HepG2 (cell line): ENCODE results near the gene LRP2. TPM values are rescaled to one million over a fixed set of nuclear protein-coding genes. Genes with fewer than 3 reads are reported as not detected.

ENCODE experiments used
- ATAC-seq: fragments of 200-7000 bp; cut with Tn5 transposase; 3 replicates; pipeline ENCODE4 v1.9.1; 2020; ENCODE audit warnings: mild to moderate bottlenecking, moderate library complexity
- BruUV-seq: library from RNA; stranded (reverse); fragments of 400-500 nt; replicated peaks from 2 replicates; lab custom pipeline; 2021; lab: Mats Ljungman, UMichigan
- CTCF ChIA-PET: fragments of 300-600 bp; formaldehyde crosslinking; extraction: SDS; loops from one replicate; lab custom pipeline; 2021; ENCODE audit warnings: low total read pairs, inconsistent platforms, low intra/inter-chr PET ratio; lab: Yijun Ruan, JAX
- POLR2A ChIA-PET: fragments of 350-600 bp; sonication (Branson Sonifier 250); formaldehyde crosslinking; loops from one replicate; lab custom pipeline; 2020; ENCODE audit warnings: antibody characterized with exemption, inconsistent platforms; lab: Yijun Ruan, JAX
- DNase-seq: peaks from one replicate; pipeline ENCODE4 v3.0.0-alpha.2; 2015; ENCODE audit warnings: low spot score
- FAIRE-seq: peaks from 3 replicates; lab custom pipeline; 2011; peaks lifted over from hg19 to GRCh38; lab: Jason Lieb, UNC
- H2AFZ ChIP-seq: one replicate; pipeline ENCODE4 v1.6.1; 2011; ENCODE audit warnings: low read length, inconsistent platforms
- H3K27ac ChIP-seq: fragments of 300-600 bp; 3 replicates; pipeline ENCODE4 v1.8.0; 2011; ENCODE audit warnings: mixed run types, mild to moderate bottlenecking, mixed read lengths, low read length, inconsistent platforms; ENCODE audit not compliant: insufficient read depth; ENCODE audit errors: extremely low read length
- H3K27me3 ChIP-seq, 2 experiments: fragments of 200-600 bp in 1 of 2; 2 replicates in 1 of 2; 3 replicates in 1 of 2; pipeline versions ENCODE4 v1.6.0 to v1.8.0; 2011; ENCODE audit warnings: low read length in 2 of 2, mild to moderate bottlenecking in 2 of 2, moderate library complexity in 2 of 2, inconsistent platforms in 1 of 2; ENCODE audit not compliant: insufficient read depth in 2 of 2, control insufficient read depth in 1 of 2
- H3K36me3 ChIP-seq, 2 experiments: fragments of 200-600 bp in 1 of 2; replicated peaks in 1 of 2; 2 replicates in 1 of 2; 3 replicates in 1 of 2; pipeline versions ENCODE4 v1.5.1 to v1.8.0; 2011; ENCODE audit warnings: low read length in 2 of 2, inconsistent platforms in 1 of 2; ENCODE audit not compliant: insufficient read depth in 2 of 2, control insufficient read depth in 1 of 2
- H3K4me1 ChIP-seq: 2 replicates; pipeline ENCODE4 v1.5.1; 2012; ENCODE audit warnings: low read length, inconsistent platforms; ENCODE audit not compliant: insufficient read depth
- H3K4me2 ChIP-seq: 2 replicates; pipeline ENCODE4 v1.6.0; 2011; ENCODE audit warnings: low read depth, low read length, inconsistent platforms
- H3K4me3 ChIP-seq, 3 experiments: fragments of 200-600 bp in 1 of 3; sonication (generic), shearing (Covaris generic) in 1 of 3; replicated peaks in 1 of 3; 2 replicates each; pipeline ENCODE4 v1.5.1; 2011 to 2016; ENCODE audit warnings: low read length in 3 of 3, inconsistent platforms in 2 of 3, low read depth in 2 of 3, mild to moderate bottlenecking in 2 of 3, control low read depth in 1 of 3, mixed read lengths in 1 of 3; ENCODE audit not compliant: insufficient read depth in 1 of 3
- H3K79me2 ChIP-seq: one replicate; pipeline ENCODE4 v1.6.1; 2011; ENCODE audit warnings: low read length, inconsistent platforms; ENCODE audit not compliant: insufficient read depth
- H3K9ac ChIP-seq: 2 replicates; pipeline ENCODE4 v1.6.0; 2011; ENCODE audit warnings: mild to moderate bottlenecking, low read depth, low read length, inconsistent platforms; ENCODE audit not compliant: insufficient read depth
- H3K9me3 ChIP-seq: 2 replicates; pipeline ENCODE4 v1.5.1; 2012; ENCODE audit warnings: mild to moderate bottlenecking, low read length
- H4K20me1 ChIP-seq: 2 replicates; pipeline ENCODE4 v1.6.0; 2011; ENCODE audit warnings: inconsistent platforms, mild to moderate bottlenecking, low read length, moderate library complexity; ENCODE audit not compliant: insufficient read depth
- CHD4 ChIP-seq: fragments of 200-600 bp; sonication (generic); IDR thresholded peaks from 2 replicates; pipeline ENCODE4 v1.7.0; 2017; ENCODE audit warnings: mild to moderate bottlenecking, low read length, borderline replicate concordance
- GABPA ChIP-seq, 2 experiments: IDR thresholded peaks; 2 replicates each; pipeline ENCODE4 v1.6.1; 2011 to 2016; ENCODE audit warnings: low read depth in 2 of 2, low read length in 1 of 2, missing biosample characterization in 1 of 2, missing genetic modification characterization in 1 of 2
- HCFC1 ChIP-seq: fragments of 150-350 bp; IDR thresholded peaks from 2 replicates; pipeline ENCODE4 v1.6.1; 2014; ENCODE audit warnings: low read depth, low read length
- MATR3 ChIP-seq: sonication (generic); formaldehyde crosslinking; IDR thresholded peaks from 2 replicates; pipeline ENCODE4 v1.4.0; 2020; ENCODE audit warnings: missing genetic modification reagents
- MXI1 ChIP-seq: IDR thresholded peaks from 3 replicates; pipeline ENCODE4 v1.6.1; 2012; ENCODE audit warnings: low read depth, low read length, inconsistent platforms, borderline replicate concordance
- POGZ ChIP-seq: sonication (generic); formaldehyde crosslinking; IDR thresholded peaks from 2 replicates; pipeline ENCODE4 v1.4.0; 2020; ENCODE audit warnings: mild to moderate bottlenecking, missing genetic modification reagents
- SRF ChIP-seq: IDR thresholded peaks from 2 replicates; pipeline ENCODE4 v1.6.1; 2011; ENCODE audit warnings: mild to moderate bottlenecking, low read depth, low read length, moderate library complexity
- WGBS: methylation state at CpG from one replicate; pipeline ENCODE4 v1.1.6; 2017; ENCODE audit warnings: low lambda C conversion rate; 5-methylcytosine and 5-hydroxymethylcytosine counted together
- in situ Hi-C: cut with HindIII; loops from 2 replicates; pipeline ENCODE4 v1.10.0; 2017; ENCODE audit warnings: low pct_unique_long_range_greater_than_20kb; ENCODE audit not compliant: extremely low pct_ligation_motif_present
- intact Hi-C: fragments of 100-400 bp; cut with micrococcal nuclease; formaldehyde crosslinking; loops from one replicate; pipeline ENCODE4 v1.10.0; 2022; ENCODE audit not compliant: unreplicated experiment
- polyA plus RNA-seq, 8 experiments: library from polyadenylated mRNA; depleted of rRNA in 3 of 8; stranded (reverse) in 7 of 8; unstranded in 1 of 8; fragments of >200 nt; fragmentation: Illumina TruSeq in 4 of 8; extraction: Trizol in 4 of 8; gene quantifications; 2 replicates each; pipeline versions ENCODE4 v1.2.1 to v1.2.3, GENCODE V29; 2011 to 2016; ENCODE audit warnings: low read depth in 4 of 8, missing spikeins in 1 of 8, mixed read lengths in 1 of 8; ENCODE audit not compliant: insufficient read depth in 1 of 8
- total RNA-seq, 5 experiments: library from RNA; depleted of rRNA; stranded (reverse); fragments of >200 nt; fragmentation: Illumina TruSeq; extraction: Trizol; gene quantifications; 2 replicates each; pipeline ENCODE4 v1.2.3, GENCODE V29; 2016; ENCODE audit warnings: low read depth in 1 of 5
- TF ChIP-seq, protein P1 (sequence below): sonication (generic); formaldehyde crosslinking; IDR thresholded peaks from 2 replicates; pipeline ENCODE4 v1.4.0; 2020; ENCODE audit warnings: missing genetic modification reagents
- TF ChIP-seq, protein P2 (sequence below): sonication (generic); formaldehyde crosslinking; IDR thresholded peaks from 2 replicates; pipeline ENCODE4 v1.8.0; 2022; ENCODE audit warnings: missing genetic modification reagents, mild to moderate bottlenecking, inconsistent platforms, borderline replicate concordance

LRP2 gene
- total and polyA plus RNA-seq, 2 of the 13 experiments (the other 11 are each of a cell fraction or from before 2014, with no cell fraction given), result 0.03 to 0.15 TPM

DNA sequence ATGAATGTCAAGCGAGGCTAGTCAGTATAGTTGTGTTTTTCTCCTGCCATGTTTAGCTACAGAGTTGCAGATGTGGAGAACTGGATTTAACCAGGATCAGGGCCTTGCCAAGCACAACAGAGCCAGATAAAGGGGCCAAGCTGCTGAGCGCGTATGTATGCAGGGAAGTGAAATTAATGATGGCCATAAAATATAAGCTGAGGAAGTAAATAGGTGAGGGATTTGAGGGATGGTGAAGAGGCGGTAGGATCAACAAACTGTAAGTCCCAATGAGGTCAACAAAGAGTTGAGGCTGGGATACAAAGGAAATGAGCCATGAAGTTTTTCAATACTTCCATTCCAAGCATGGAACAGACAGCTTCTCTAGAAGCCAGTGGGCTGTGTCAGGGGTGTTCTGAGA is 10.6 kb downstream of the LRP2 start:
- Histone ChIP-seq H3K4me2 (no peak overlapping the region), H3K9me3 (no peaks in the 10 kb centered on the region), H3K36me3 (no peaks in the 10 kb centered on the region), H3K9ac (no peak overlapping the region), H3K27me3 (peaks cover 2 to 8% of the 10 kb centered on the region in 2 experiments; a peak in 2 of 5 replicates), H3K79me2 (no peaks in the 10 kb centered on the region), H3K4me3 (no peak overlapping the region), H3K4me1 (0 out of 2 replicates have a peak, but pooled peaks cover 4% of the 10 kb centered on the region), H4K20me1 (no peaks in the 10 kb centered on the region), H3K27ac (no peak overlapping the region), H2AFZ (no peak overlapping the region)
- in situ Hi-C loops (no loop called here), intact Hi-C loops (no loop called here)
- ATAC-seq (no peak), DNase-seq (no peak), FAIRE-seq (no peak)
- CTCF ChIA-PET, result no interaction called here
- WGBS, result 35% methylated on average over 4 of the region's 4 CpGs
- BruUV-seq, result no TSS peak
- TF ChIP-seq GABPA (IDR thresholded peaks at IDR 0.05; ENCODE audit: low read depth, low read length) (no peak), GABPA (CRISPR knock-in tag; IDR thresholded peaks at IDR 0.05; ENCODE audit: low read depth) (no peak), SRF (no peak), POGZ (no peak), MXI1 (no peak), CHD4 (no peak), HCFC1 (no peak), MATR3 (CRISPR knock-in tag) (no peak)
- TF ChIP-seq, protein P1, sequence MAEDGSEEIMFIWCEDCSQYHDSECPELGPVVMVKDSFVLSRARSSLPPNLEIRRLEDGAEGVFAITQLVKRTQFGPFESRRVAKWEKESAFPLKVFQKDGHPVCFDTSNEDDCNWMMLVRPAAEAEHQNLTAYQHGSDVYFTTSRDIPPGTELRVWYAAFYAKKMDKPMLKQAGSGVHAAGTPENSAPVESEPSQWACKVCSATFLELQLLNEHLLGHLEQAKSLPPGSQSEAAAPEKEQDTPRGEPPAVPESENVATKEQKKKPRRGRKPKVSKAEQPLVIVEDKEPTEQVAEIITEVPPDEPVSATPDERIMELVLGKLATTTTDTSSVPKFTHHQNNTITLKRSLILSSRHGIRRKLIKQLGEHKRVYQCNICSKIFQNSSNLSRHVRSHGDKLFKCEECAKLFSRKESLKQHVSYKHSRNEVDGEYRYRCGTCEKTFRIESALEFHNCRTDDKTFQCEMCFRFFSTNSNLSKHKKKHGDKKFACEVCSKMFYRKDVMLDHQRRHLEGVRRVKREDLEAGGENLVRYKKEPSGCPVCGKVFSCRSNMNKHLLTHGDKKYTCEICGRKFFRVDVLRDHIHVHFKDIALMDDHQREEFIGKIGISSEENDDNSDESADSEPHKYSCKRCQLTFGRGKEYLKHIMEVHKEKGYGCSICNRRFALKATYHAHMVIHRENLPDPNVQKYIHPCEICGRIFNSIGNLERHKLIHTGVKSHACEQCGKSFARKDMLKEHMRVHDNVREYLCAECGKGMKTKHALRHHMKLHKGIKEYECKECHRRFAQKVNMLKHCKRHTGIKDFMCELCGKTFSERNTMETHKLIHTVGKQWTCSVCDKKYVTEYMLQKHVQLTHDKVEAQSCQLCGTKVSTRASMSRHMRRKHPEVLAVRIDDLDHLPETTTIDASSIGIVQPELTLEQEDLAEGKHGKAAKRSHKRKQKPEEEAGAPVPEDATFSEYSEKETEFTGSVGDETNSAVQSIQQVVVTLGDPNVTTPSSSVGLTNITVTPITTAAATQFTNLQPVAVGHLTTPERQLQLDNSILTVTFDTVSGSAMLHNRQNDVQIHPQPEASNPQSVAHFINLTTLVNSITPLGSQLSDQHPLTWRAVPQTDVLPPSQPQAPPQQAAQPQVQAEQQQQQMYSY (CRISPR knock-in tag), result no peak
- TF ChIP-seq, protein P2, sequence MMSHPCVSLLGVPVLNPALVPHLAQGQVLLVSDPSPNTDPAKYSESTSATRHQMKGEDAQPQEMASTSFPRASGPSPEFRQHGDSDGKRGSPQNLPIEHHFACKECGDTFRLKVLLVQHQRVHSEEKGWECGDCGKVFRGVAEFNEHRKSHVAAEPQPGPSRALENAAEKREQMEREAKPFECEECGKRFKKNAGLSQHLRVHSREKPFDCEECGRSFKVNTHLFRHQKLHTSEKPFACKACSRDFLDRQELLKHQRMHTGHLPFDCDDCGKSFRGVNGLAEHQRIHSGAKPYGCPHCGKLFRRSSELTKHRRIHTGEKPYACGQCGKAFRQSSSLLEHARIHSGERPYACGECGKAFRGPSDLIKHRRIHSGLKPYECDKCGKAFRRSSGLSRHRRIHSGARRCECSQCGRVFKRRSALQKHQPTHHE (CRISPR knock-in tag), result no peak
- POLR2A ChIA-PET, result no interaction called here
